IPS-20b (cell line): ENCODE data around the gene CAMK1D.

Experiments
- H3K27ac ChIP-seq: one replicate; pipeline ENCODE4 v1.5.1; 2013; ENCODE audit warnings: low read length
- H3K27me3 ChIP-seq: 2 replicates; pipeline ENCODE4 v1.6.1; 2013; ENCODE audit warnings: mild to moderate bottlenecking, low read length, inconsistent platforms; ENCODE audit not compliant: insufficient read depth
- H3K36me3 ChIP-seq: 2 replicates; pipeline ENCODE4 v1.6.1; 2013; ENCODE audit warnings: low read depth, mild to moderate bottlenecking, inconsistent platforms, low read length, moderate library complexity; ENCODE audit not compliant: insufficient read depth
- H3K4me1 ChIP-seq: 2 replicates; pipeline ENCODE4 v1.6.1; 2013; ENCODE audit warnings: mild to moderate bottlenecking, control low read depth, inconsistent platforms, low read length, moderate library complexity; ENCODE audit not compliant: insufficient read depth
- H3K4me3 ChIP-seq: 2 replicates; pipeline ENCODE4 v1.5.1; 2013; ENCODE audit warnings: mild to moderate bottlenecking, low read length, inconsistent platforms
- H3K9ac ChIP-seq: 2 replicates; pipeline ENCODE4 v1.6.1; 2013; ENCODE audit warnings: low read depth, mild to moderate bottlenecking, inconsistent platforms, low read length, moderate library complexity
- H3K9me3 ChIP-seq: 2 replicates; pipeline ENCODE4 v1.6.1; 2013; ENCODE audit warnings: mild to moderate bottlenecking, low read depth, low read length, inconsistent platforms; ENCODE audit not compliant: insufficient read depth

CAMK1D gene

DNA sequence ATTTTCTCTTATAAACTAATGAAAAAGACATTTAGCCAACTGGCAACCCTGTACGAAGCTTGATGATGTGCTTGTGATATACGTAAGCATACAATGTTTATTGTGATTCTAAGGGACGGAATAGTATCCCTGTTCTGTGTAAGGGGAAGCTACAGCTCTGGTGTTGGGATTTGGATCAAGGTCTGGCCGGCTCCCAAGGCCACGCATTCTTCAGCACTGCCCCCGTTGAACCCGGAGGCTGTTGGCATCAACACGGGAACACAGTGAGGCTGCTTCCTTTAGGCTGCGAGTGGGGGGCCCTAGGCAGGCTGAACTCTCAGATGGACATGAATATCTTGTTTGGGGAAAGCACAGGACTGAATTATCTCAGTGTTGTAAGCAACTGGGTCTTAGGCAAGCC, 180.6 kb downstream of the CAMK1D start:
- Histone ChIP-seq H3K36me3 (no peaks in the 10 kb centered on the region), H3K27ac (no peak overlapping the region), H3K27me3 (no peaks in the 10 kb centered on the region), H3K4me3 (no peak overlapping the region), H3K9ac (no peak overlapping the region), H3K4me1 (no peaks in the 10 kb centered on the region), H3K9me3 (peaks cover 4% of the 10 kb centered on the region; the same call in 1 of the 2 replicates)

GRCh38 chr10:12531305-12532220, 182.2 kb downstream of the CAMK1D start:
- H3K27ac ChIP-seq, result no peak overlapping the region
- H3K27me3 ChIP-seq, result no peaks in the 10 kb centered on the region
- no peaks in the 10 kb centered on the region for H3K9me3 ChIP-seq
- H3K4me3 ChIP-seq, result no peak overlapping the region
- no peak overlapping the region for H3K9ac ChIP-seq
- H3K36me3 ChIP-seq, result no peaks in the 10 kb centered on the region
- no peaks in the 10 kb centered on the region for H3K4me1 ChIP-seq

DNA sequence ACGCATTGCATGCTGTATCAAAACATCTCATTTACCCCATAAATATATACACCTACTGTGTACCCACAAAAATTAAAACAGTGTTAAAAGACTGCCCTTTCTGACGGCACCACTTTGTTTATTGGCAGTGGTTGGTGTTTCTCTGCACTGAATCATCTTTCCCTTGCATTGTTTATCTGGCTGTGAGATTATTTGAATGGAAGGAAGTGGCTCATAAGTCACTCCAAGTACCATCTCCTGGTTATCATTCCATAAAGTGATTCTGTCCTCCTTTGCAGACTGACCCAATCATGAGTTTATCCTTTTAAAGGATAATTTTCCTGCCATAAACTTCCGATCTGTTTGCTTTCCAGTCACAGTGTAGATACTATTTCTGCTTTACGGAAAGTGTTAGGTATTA, 183.8 kb downstream of the CAMK1D start:
- H3K9ac ChIP-seq, result no peak overlapping the region
- no peaks in the 10 kb centered on the region for H3K9me3 ChIP-seq
- no peaks in the 10 kb centered on the region for H3K4me1 ChIP-seq
- H3K27me3 ChIP-seq, result no peaks in the 10 kb centered on the region
- H3K36me3 ChIP-seq, result no peaks in the 10 kb centered on the region
- no peak overlapping the region for H3K27ac ChIP-seq
- H3K4me3 ChIP-seq, result no peak overlapping the region

DNA sequence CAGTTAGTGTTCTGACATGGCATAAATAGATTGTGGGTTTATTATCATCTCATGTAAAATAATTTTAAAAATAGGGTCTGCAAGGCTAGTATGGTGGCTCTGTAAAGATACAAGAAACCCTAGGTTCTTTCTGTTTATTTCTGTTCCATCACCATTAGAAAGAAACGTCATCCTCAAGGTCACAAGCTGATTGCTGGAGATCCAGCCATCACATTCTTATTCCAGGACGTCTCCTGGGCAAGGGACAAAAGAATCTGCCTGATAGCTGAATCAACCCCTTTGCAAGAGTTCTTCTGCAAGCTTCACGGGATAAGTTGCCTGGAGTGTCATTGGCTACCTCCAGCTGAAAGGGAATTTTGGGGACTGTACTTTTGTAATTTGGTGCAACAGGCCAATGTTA, 184.4 kb downstream of the CAMK1D start:
- H3K27ac ChIP-seq, result no peak overlapping the region

DNA sequence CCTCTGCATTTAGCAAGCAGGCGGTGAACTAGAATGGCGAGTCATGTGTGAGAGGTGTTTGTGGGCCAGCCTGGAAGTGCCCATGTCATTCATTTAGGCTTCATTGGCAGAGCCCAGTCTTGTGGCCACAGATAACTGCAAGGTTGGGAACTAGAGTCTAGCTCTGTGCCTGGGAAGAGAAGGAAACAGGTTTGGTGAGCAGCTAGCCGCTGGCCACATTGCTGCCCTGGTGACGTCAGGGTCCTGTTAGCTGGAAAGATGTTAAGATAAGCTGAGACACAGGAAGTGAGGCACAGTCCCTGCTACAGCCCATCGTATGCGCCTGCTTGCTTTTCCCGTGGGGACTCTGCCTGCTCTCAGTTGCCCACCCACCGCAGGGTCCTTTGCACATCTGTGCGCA, 185.5 kb downstream of the CAMK1D start:
- no peak overlapping the region for H3K27ac ChIP-seq
- no peaks in the 10 kb centered on the region for H3K9me3 ChIP-seq
- no peaks in the 10 kb centered on the region for H3K4me1 ChIP-seq
- no peaks in the 10 kb centered on the region for H3K36me3 ChIP-seq
- H3K9ac ChIP-seq, result no peak overlapping the region
- H3K4me3 ChIP-seq, result no peak overlapping the region
- H3K27me3 ChIP-seq, result no peaks in the 10 kb centered on the region

More for the DNA sequence above, 184.4 kb downstream of the CAMK1D start:
- no peaks in the 10 kb centered on the region for H3K27me3 ChIP-seq
- H3K4me3 ChIP-seq, result no peak overlapping the region
- H3K36me3 ChIP-seq, result no peaks in the 10 kb centered on the region
- no peaks in the 10 kb centered on the region for H3K4me1 ChIP-seq
- H3K9me3 ChIP-seq, result no peaks in the 10 kb centered on the region
- no peak overlapping the region for H3K9ac ChIP-seq

- Histone ChIP-seq H3K9ac (no peak overlapping the region), H3K36me3 (no peaks in the 10 kb centered on the region), H3K27me3 (no peaks in the 10 kb centered on the region)
Observed at GRCh38 chr10:12535656-12536055, 186.3 kb downstream of the CAMK1D start.

DNA sequence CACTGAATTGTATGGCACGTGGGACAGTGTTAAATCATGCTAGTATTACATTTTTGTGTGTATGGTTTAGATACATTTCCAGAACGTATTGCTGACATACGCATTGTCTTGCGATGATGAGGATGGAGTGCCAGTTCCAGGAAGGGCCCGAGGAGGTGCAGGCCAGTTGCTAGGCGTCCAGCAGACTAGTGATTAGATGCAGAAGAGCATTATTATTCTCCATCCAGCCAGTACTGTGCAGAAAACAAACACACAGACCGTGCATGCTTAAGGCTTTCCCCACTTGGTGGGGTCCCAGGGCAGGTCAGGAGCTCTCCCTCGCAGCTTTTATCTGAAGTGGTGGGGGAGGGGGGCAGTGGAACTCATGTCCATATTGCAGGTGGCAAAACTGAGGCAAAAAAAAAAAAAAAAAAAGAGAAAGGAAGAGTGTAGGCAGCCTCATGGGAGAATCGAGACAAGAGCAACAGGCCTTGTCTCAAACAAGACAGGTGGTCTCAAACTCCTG, 189.2 kb downstream of the CAMK1D start:
- Histone ChIP-seq H3K9me3 (no peaks in the 10 kb centered on the region), H3K9ac (no peak overlapping the region), H3K4me3 (no peak overlapping the region), H3K4me1 (no peaks in the 10 kb centered on the region), H3K27me3 (no peaks in the 10 kb centered on the region), H3K36me3 (no peaks in the 10 kb centered on the region), H3K27ac (no peak overlapping the region)

More at GRCh38 chr10:12535656-12536055, 186.3 kb downstream of the CAMK1D start:
- Histone ChIP-seq H3K4me3 (no peak overlapping the region), H3K4me1 (no peaks in the 10 kb centered on the region), H3K9me3 (no peaks in the 10 kb centered on the region), H3K27ac (no peak overlapping the region)

- Histone ChIP-seq H3K27me3 (no peaks in the 10 kb centered on the region), H3K9ac (no peak overlapping the region), H3K36me3 (no peaks in the 10 kb centered on the region), H3K4me1 (peaks cover 2% of the 10 kb centered on the region; the same call in 1 of the 2 replicates), H3K27ac (no peak overlapping the region), H3K4me3 (no peak overlapping the region), H3K9me3 (no peaks in the 10 kb centered on the region)
Observed at GRCh38 chr10:12539350-12540164, 190.2 kb downstream of the CAMK1D start.

DNA sequence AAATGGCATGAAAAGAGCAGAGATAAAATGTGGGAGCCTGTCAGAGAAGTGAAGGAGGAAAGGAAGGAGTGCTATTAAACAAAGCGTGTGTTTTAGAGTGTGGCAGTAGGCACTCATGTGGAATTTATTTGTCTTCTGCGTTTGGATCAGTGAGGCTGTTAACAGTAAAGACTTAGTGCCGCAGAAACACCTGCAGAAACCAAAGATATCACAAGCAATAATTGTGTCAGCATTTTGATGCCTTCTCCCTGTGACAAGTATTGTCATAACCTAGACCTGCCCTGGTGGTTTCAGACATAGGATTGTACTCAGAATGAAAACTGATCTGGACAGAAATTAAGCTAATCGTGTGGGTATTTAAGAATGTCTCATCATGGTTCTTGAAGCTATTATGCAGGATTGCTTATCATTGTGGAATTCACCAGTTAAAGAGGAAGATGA, 191.0 kb downstream of the CAMK1D start:
- Histone ChIP-seq H3K27me3 (no peaks in the 10 kb centered on the region), H3K9ac (no peak overlapping the region), H3K27ac (no peak overlapping the region), H3K9me3 (no peaks in the 10 kb centered on the region), H3K36me3 (no peaks in the 10 kb centered on the region), H3K4me1 (peaks cover 2% of the 10 kb centered on the region; the same call in 1 of the 2 replicates), H3K4me3 (no peak overlapping the region)

GRCh38 chr10:12541446-12542067, 192.2 kb downstream of the CAMK1D start:
- H3K9ac ChIP-seq, result no peak overlapping the region
- no peak overlapping the region for H3K4me3 ChIP-seq
- H3K4me1 ChIP-seq, result peaks cover 2% of the 10 kb centered on the region; the same call in 1 of the 2 replicates
- H3K36me3 ChIP-seq, result no peaks in the 10 kb centered on the region
- no peaks in the 10 kb centered on the region for H3K27me3 ChIP-seq
- H3K27ac ChIP-seq, result no peak overlapping the region
- H3K9me3 ChIP-seq, result no peaks in the 10 kb centered on the region

GRCh38 chr10:12542133-12542670, 192.9 kb downstream of the CAMK1D start:
- no peaks in the 10 kb centered on the region for H3K27me3 ChIP-seq
- H3K9me3 ChIP-seq, result no peaks in the 10 kb centered on the region
- no peak overlapping the region for H3K27ac ChIP-seq
- H3K4me1 ChIP-seq, result peaks cover 2% of the 10 kb centered on the region; the same call in 1 of the 2 replicates
- H3K4me3 ChIP-seq, result no peak overlapping the region
- no peaks in the 10 kb centered on the region for H3K36me3 ChIP-seq
- no peak overlapping the region for H3K9ac ChIP-seq
